OCI-LY7 (cell line): ENCODE measurements around the gene TRMT11. TPM values are rescaled to one million over a fixed set of nuclear protein-coding genes. Genes with fewer than 3 reads are reported as not detected.

Experiments used
- BruUV-seq: library from RNA; stranded (reverse); fragments of 400-500 nt; replicated peaks from 2 replicates; lab custom pipeline; 2021; lab: Mats Ljungman, UMichigan
- CTCF ChIA-PET: fragments of 300-600 bp; sonication (Branson Sonifier 250); formaldehyde crosslinking; loops from one replicate; lab custom pipeline; 2022; ENCODE audit warnings: antibody characterized with exemption; ENCODE audit not compliant: unreplicated experiment; lab: Charles Lee
- POLR2A ChIA-PET: fragments of 300-600 bp; sonication (Branson Sonifier 250); formaldehyde crosslinking; loops from one replicate; lab custom pipeline; 2022; ENCODE audit warnings: antibody characterized with exemption; lab: Charles Lee
- DNase-seq: peaks from one replicate; pipeline ENCODE4 v3.0.0-alpha.2; 2015; ENCODE audit warnings: low spot score
- H2AFZ ChIP-seq: fragments of 200-600 bp; sonication (generic), shearing (Covaris generic); 2 replicates; pipeline ENCODE4 v1.6.1; 2014; ENCODE audit warnings: mild to moderate bottlenecking, antibody characterized with exemption, low read length, moderate library complexity
- H3K27ac ChIP-seq: fragments of 200-600 bp; sonication (generic); 2 replicates; pipeline ENCODE4 v1.5.1; 2014; ENCODE audit warnings: mixed run types, low read depth, mild to moderate bottlenecking, moderate library complexity, low read length, inconsistent platforms; ENCODE audit not compliant: poor library complexity, severe bottlenecking
- H3K36me3 ChIP-seq: fragments of 200-600 bp; sonication (generic); 2 replicates; pipeline ENCODE4 v1.6.1; 2014; ENCODE audit warnings: mild to moderate bottlenecking, antibody characterized with exemption, low read length, moderate library complexity, mixed read lengths; ENCODE audit not compliant: insufficient read depth
- H3K4me1 ChIP-seq: fragments of 200-600 bp; sonication (generic); 2 replicates; pipeline ENCODE4 v1.5.1; 2014; ENCODE audit warnings: mild to moderate bottlenecking, low read length; ENCODE audit not compliant: insufficient read depth, poor library complexity, severe bottlenecking
- H3K4me2 ChIP-seq: fragments of 200-600 bp; sonication (generic); 2 replicates; pipeline ENCODE4 v1.6.1; 2014; ENCODE audit warnings: mild to moderate bottlenecking, low read length
- H3K4me3 ChIP-seq: fragments of 200-600 bp; sonication (generic); 2 replicates; pipeline ENCODE4 v1.5.1; 2014; ENCODE audit warnings: mild to moderate bottlenecking, low read depth, low read length; ENCODE audit not compliant: poor library complexity, severe bottlenecking
- H3K79me2 ChIP-seq: fragments of 200-600 bp; sonication (generic); 2 replicates; pipeline ENCODE4 v1.6.1; 2016; ENCODE audit warnings: low read depth, mild to moderate bottlenecking, low read length, moderate library complexity, mixed read lengths; ENCODE audit not compliant: insufficient read depth
- H3K9me2 ChIP-seq: fragments of 200-600 bp; sonication (generic); 2 replicates; pipeline ENCODE4 v1.6.1; 2016; ENCODE audit warnings: mild to moderate bottlenecking, low read length, mixed read lengths; ENCODE audit not compliant: insufficient read depth
- H3K9me3 ChIP-seq: fragments of 200-600 bp; sonication (generic); 2 replicates; pipeline ENCODE4 v1.6.1; 2014; ENCODE audit warnings: mild to moderate bottlenecking, mixed run types, low read length, mixed read lengths
- H4K20me1 ChIP-seq: fragments of 200-600 bp; sonication (generic); 2 replicates; pipeline ENCODE4 v1.6.1; 2014; ENCODE audit warnings: mild to moderate bottlenecking, antibody characterized with exemption, low read length, moderate library complexity, mixed read lengths; ENCODE audit not compliant: insufficient read depth
- EZH2phosphoT487 ChIP-seq: fragments of 200-600 bp; sonication (generic); IDR thresholded peaks from 2 replicates; pipeline ENCODE4 v1.6.1; 2018; ENCODE audit warnings: low read depth, borderline replicate concordance, mild to moderate bottlenecking, mixed run types, antibody characterized with exemption, low read length, moderate library complexity, mixed read lengths
- intact Hi-C: fragments of 100-400 bp; cut with micrococcal nuclease; formaldehyde crosslinking; loops from one replicate; pipeline ENCODE4 v1.10.0; 2022; ENCODE audit not compliant: unreplicated experiment
- total RNA-seq, 2 experiments: library from RNA; depleted of rRNA in 1 of 2; stranded (reverse); fragments of >200 nt in 1 of 2; shearing (Covaris generic) in 1 of 2; gene quantifications; 2 replicates each; pipeline ENCODE4 v1.2.3, GENCODE V29; 2014 to 2022
- TF ChIP-seq, protein P1 (sequence below): fragments of 200-600 bp; sonication (generic); conservative IDR thresholded peaks from 2 replicates; pipeline ENCODE4 v1.5.1; 2014; ENCODE audit warnings: mild to moderate bottlenecking, antibody characterized with exemption, low read length, moderate library complexity, mixed read lengths

TRMT11 gene
- total RNA-seq, 2 experiments from 2014 or later = 32.9 to 46.8 TPM

DNA sequence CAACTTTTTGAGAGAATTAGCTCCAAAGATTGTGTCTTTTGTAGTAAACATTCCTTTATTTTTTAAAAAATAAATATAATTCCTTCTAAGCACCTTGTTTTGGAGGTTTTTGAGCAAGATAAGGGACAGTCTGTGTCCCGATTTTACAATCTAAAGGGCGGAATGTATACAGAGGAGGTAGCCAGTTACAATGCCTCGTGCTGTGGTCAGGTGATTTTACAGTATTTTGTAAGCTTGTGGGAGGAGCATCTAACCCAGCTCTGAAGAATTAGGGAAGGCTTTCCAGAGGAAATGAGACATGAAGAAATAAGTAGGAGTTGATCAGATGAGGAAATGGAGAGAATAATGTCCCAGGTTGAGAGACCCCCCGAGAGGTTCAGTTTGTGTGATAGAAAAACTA, 28.5 kb upstream of the TRMT11 start:
- no peak for DNase-seq
- Histone ChIP-seq H2AFZ (no peak overlapping the region), H3K4me3 (peak overlapping the region; percentile 79), H3K9me2 (no peaks in the 10 kb centered on the region), H3K9me3 (no peaks in the 10 kb centered on the region), H3K79me2 (peaks cover 16% of the 10 kb centered on the region), H3K27ac (no peak overlapping the region), H3K36me3 (peaks cover 4% of the 10 kb centered on the region), H3K4me2 (peak overlapping the region; percentile 90), H4K20me1 (no peaks in the 10 kb centered on the region), H3K4me1 (peaks cover 20% of the 10 kb centered on the region)
- intact Hi-C loops = loop anchor here (2.0 kb wide), 1 partner anchor 657 kb away; the partner anchor contains the start of gene HDDC2
- CTCF ChIA-PET = interaction anchor here (0.6 to 3.3 kb wide), 3 partner anchors 17 to 167 kb away, joined by 4 to 29 read pairs (median 7); partner anchors contain the start of genes NCOA7 and TRMT11
- BruUV-seq = no TSS peak
- TF ChIP-seq, protein P1, sequence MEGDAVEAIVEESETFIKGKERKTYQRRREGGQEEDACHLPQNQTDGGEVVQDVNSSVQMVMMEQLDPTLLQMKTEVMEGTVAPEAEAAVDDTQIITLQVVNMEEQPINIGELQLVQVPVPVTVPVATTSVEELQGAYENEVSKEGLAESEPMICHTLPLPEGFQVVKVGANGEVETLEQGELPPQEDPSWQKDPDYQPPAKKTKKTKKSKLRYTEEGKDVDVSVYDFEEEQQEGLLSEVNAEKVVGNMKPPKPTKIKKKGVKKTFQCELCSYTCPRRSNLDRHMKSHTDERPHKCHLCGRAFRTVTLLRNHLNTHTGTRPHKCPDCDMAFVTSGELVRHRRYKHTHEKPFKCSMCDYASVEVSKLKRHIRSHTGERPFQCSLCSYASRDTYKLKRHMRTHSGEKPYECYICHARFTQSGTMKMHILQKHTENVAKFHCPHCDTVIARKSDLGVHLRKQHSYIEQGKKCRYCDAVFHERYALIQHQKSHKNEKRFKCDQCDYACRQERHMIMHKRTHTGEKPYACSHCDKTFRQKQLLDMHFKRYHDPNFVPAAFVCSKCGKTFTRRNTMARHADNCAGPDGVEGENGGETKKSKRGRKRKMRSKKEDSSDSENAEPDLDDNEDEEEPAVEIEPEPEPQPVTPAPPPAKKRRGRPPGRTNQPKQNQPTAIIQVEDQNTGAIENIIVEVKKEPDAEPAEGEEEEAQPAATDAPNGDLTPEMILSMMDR = no peak
- TF ChIP-seq EZH2phosphoT487 = no peak
- POLR2A ChIA-PET = interaction anchor here (0.6 to 5.4 kb wide), 4 partner anchors 37 to 757 kb away, joined by 3 to 69 read pairs (median 32); partner anchors contain the start of gene NCOA7

DNA sequence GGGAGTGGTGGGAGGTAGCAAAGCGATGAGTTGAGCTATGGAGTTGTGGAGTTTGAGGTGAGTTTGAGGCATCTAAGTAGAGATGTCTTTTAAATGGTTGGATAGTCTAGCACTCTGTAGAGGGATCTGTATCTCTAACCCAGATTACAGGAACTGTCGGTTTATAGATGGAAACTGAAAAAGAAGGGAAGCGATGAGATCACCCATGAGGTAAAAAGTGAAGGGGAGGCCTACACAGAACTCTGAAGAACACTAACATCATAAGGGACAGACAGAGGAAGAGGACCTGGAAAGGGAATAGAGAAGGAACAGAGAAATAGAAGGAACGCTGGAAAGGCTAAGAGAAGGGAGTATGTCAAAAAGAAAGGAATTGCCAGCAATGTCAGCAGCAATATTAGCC, 27.3 kb upstream of the TRMT11 start:
- H3K27ac ChIP-seq = no peak overlapping the region
- H3K9me2 ChIP-seq = no peaks in the 10 kb centered on the region
- intact Hi-C loops = no loop called here
- DNase-seq = no peak
- POLR2A ChIA-PET = interaction anchor here (1.5 to 5.4 kb wide), 2 partner anchors 167 to 176 kb away, joined by 5 to 69 read pairs; no protein-coding TSS in a partner anchor
- CTCF ChIA-PET = interaction anchor here (2.3 kb wide), 1 partner anchor 28 kb away, joined by 7 read pairs; the partner anchor contains the start of gene TRMT11
- peaks cover 16% of the 10 kb centered on the region for H3K79me2 ChIP-seq
- no peaks in the 10 kb centered on the region for H3K9me3 ChIP-seq
- no TSS peak for BruUV-seq
- no peak overlapping the region for H3K4me3 ChIP-seq
- H3K4me1 ChIP-seq = peaks cover 20% of the 10 kb centered on the region
- no peak for TF ChIP-seq EZH2phosphoT487
- TF ChIP-seq, protein P1 = no peak
- H2AFZ ChIP-seq = no peak overlapping the region
- peaks cover 4% of the 10 kb centered on the region for H3K36me3 ChIP-seq
- H4K20me1 ChIP-seq = no peaks in the 10 kb centered on the region
- peak overlapping the region; percentile 90; the same call in 1 of the 2 replicates for H3K4me2 ChIP-seq

DNA sequence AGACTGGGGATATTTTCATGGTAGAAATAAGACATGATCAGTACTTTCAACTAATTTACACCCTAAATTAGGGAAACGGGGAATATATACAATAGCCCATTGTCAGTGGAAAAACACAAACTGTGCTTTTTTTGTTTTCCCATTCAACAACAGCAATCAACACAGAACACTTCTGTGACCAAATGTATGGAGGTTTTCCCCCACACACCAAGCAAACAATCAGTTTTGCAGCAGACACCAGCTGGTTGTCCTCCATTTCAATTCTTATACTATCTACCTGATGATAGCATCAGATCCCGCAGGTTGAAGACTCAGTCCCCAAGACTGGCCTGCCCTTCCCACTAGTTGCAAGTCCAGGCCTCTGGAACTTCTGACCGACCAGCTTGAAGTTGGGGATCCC, 25.2 kb upstream of the TRMT11 start:
- ChIA-PET POLR2A (interaction anchor here (0.6 to 1.2 kb wide), 2 partner anchors 19 to 175 kb away, joined by 3 read pairs; no protein-coding TSS in a partner anchor), CTCF (no interaction called here)
- Histone ChIP-seq H3K4me2 (no peak overlapping the region), H3K4me3 (no peak overlapping the region), H2AFZ (no peak overlapping the region), H3K4me1 (peaks cover 13% of the 10 kb centered on the region), H3K27ac (no peak overlapping the region), H3K36me3 (peaks cover 4% of the 10 kb centered on the region), H3K9me3 (no peaks in the 10 kb centered on the region), H3K9me2 (no peaks in the 10 kb centered on the region), H3K79me2 (peaks cover 21% of the 10 kb centered on the region), H4K20me1 (no peaks in the 10 kb centered on the region)
- intact Hi-C loops = no loop called here
- no TSS peak for BruUV-seq
- no peak for DNase-seq
- TF ChIP-seq EZH2phosphoT487 = no peak
- TF ChIP-seq, protein P1 = no peak
